Sigmoid colon (tissue), 7 donors: ENCODE data around the gene MOCOS. TPM values are rescaled to one million over a fixed set of nuclear protein-coding genes. Genes with fewer than 3 reads are reported as not detected.

ENCODE experiments used
- DNase-seq: peaks from one replicate; pipeline ENCODE4 v3.0.0-alpha.2; 2019
- H3K27ac ChIP-seq, 4 donors: fragments of 200-600 bp; sonication (generic); one replicate each; pipeline ENCODE4 v1.5.1; 2016 to 2019; ENCODE audit warnings: mild to moderate bottlenecking in 1 of 4
- H3K27me3 ChIP-seq, 3 donors: fragments of 200-600 bp; sonication (generic); one replicate each; pipeline ENCODE4 v1.5.1; 2019; ENCODE audit warnings: mild to moderate bottlenecking in 1 of 3
- H3K36me3 ChIP-seq, 4 donors: fragments of 200-600 bp; sonication (generic); one replicate each; pipeline ENCODE4 v1.5.1; 2016 to 2019
- H3K4me1 ChIP-seq, 4 donors: fragments of 200-600 bp; sonication (generic); one replicate each; pipeline ENCODE4 v1.5.1; 2017 to 2019
- H3K4me3 ChIP-seq, 4 donors: fragments of 200-600 bp; sonication (generic); one replicate each; pipeline ENCODE4 v1.5.1; 2017 to 2019; ENCODE audit warnings: mild to moderate bottlenecking in 2 of 4, moderate library complexity in 1 of 4
- H3K9me3 ChIP-seq, 4 donors: fragments of 200-600 bp in 3 of 4; sonication (generic) in 3 of 4; one replicate each; pipeline versions ENCODE4 v1.5.1 to v1.6.1; 2013 to 2019
- CTCF ChIP-seq, 4 experiments: fragments of 450-650 bp in 3 of 4; fragments of 200-600 bp in 1 of 4; IDR thresholded peaks; one replicate each; pipeline ENCODE4 v1.5.1; 2016 to 2019; ENCODE audit warnings: antibody characterized with exemption in 4 of 4, mild to moderate bottlenecking in 3 of 4, moderate library complexity in 2 of 4
- EP300 ChIP-seq, 4 donors: sonication (generic); formaldehyde crosslinking; IDR thresholded peaks; one replicate each; pipeline ENCODE4 v1.6.1; 2017; ENCODE audit warnings: antibody characterized with exemption in 4 of 4
- POLR2A ChIP-seq, 2 donors: fragments of 450-650 bp; IDR thresholded peaks; one replicate each; pipeline ENCODE4 v1.6.1; 2016; ENCODE audit warnings: antibody characterized with exemption in 2 of 2, mild to moderate bottlenecking in 2 of 2, moderate library complexity in 2 of 2
- POLR2AphosphoS5 ChIP-seq, 4 donors: sonication (generic); formaldehyde crosslinking; IDR thresholded peaks; one replicate each; pipeline ENCODE4 v1.6.1; 2017; ENCODE audit warnings: antibody characterized with exemption in 4 of 4
- whole genome bisulfite sequencing, 2 donors: extraction: QIAGEN DNeasy Blood & Tissue Kit; methylation state at CpG; one replicate each; pipeline ENCODE4 v1.1.7; 2013; 5-methylcytosine and 5-hydroxymethylcytosine counted together
- intact Hi-C: fragments of 100-400 bp; cut with DNase I; formaldehyde crosslinking; loops from one replicate; pipeline ENCODE4 v1.15.1; 2023
- polyA plus RNA-seq, 3 donors: library from polyadenylated mRNA; stranded (reverse); fragments of 200-250 nt; gene quantifications; one replicate each; pipeline ENCODE4 v1.2.3, GENCODE V29; 2013
- total RNA-seq, 4 donors: library from RNA; depleted of rRNA; stranded (reverse); fragments of >200 nt; gene quantifications; one replicate each; pipeline ENCODE4 v1.1.0, GENCODE V29; 2016
- donor health status: healthy with polysubstance abuse.
- donor health status: Bipolar disorder and iron deficiency.
- donor health status: healthy.

Gene MOCOS
- total and polyA plus RNA-seq, 7 donors: 0.49 to 3.6 (median 1.8) TPM

GRCh38 chr18:36143391-36143790 is 43.9 kb upstream of the MOCOS start:
- peaks cover 28 to 98% (median 45%) of the 10 kb centered on the region in 4 donors for H3K36me3 ChIP-seq
- no peak for TF ChIP-seq EP300 (IDR thresholded peaks at IDR 0.05)
- TF ChIP-seq CTCF (IDR thresholded peaks at IDR 0.05): no peak
- no peak for TF ChIP-seq POLR2AphosphoS5 (IDR thresholded peaks at IDR 0.05)
- no peak for TF ChIP-seq POLR2A (IDR thresholded peaks at IDR 0.05)
- H3K9me3 ChIP-seq: no peaks in the 10 kb centered on the region
- 88 to 99% methylated on average over 1 to 2 of the region's 2 CpGs for WGBS, 2 donors
- DNase-seq: no peak
- H3K27me3 ChIP-seq: no peaks in the 10 kb centered on the region
- H3K4me1 ChIP-seq: no peaks in the 10 kb centered on the region
- no peak overlapping the region for H3K27ac ChIP-seq
- intact Hi-C loops: no loop called here
- H3K4me3 ChIP-seq: no peak overlapping the region

- 89 to 93% methylated on average over 5 of the region's 5 CpGs for WGBS, 2 donors
- no peaks in the 10 kb centered on the region for H3K27me3 ChIP-seq
- intact Hi-C loops: no loop called here
- no peak overlapping the region for H3K27ac ChIP-seq
- no peaks in the 10 kb centered on the region for H3K4me1 ChIP-seq
- H3K9me3 ChIP-seq: no peaks in the 10 kb centered on the region
- DNase-seq: no peak
- H3K36me3 ChIP-seq: peaks cover 19 to 100% (median 33%) of the 10 kb centered on the region in 4 donors
- TF ChIP-seq CTCF (IDR thresholded peaks at IDR 0.05) (no peak), POLR2A (IDR thresholded peaks at IDR 0.05) (no peak), POLR2AphosphoS5 (IDR thresholded peaks at IDR 0.05) (no peak), EP300 (IDR thresholded peaks at IDR 0.05) (no peak)
- no peak overlapping the region for H3K4me3 ChIP-seq
Observed at GRCh38 chr18:36149514-36150289, 37.6 kb upstream of the MOCOS start.

- intact Hi-C loops: no loop called here
Observed at GRCh38 chr18:36152781-36153180, 34.5 kb upstream of the MOCOS start.

GRCh38 chr18:36153203-36153602 is 34.1 kb upstream of the MOCOS start:
- Histone ChIP-seq H3K27ac (peak overlapping the region in 1 of 4 donors; percentile 24), H3K36me3 (peaks cover 13 to 98% (median 26%) of the 10 kb centered on the region in 4 donors), H3K9me3 (no peaks in the 10 kb centered on the region), H3K27me3 (no peaks in the 10 kb centered on the region), H3K4me1 (peaks cover 0 to 6% (median 3%) of the 10 kb centered on the region in 4 donors), H3K4me3 (no peak overlapping the region)
- 68 to 80% methylated on average over 4 of the region's 4 CpGs for WGBS, 2 donors
- TF ChIP-seq POLR2A (IDR thresholded peaks at IDR 0.05): no peak
- TF ChIP-seq EP300 (IDR thresholded peaks at IDR 0.05): no peak
- no peak for TF ChIP-seq POLR2AphosphoS5 (IDR thresholded peaks at IDR 0.05)
- TF ChIP-seq CTCF (IDR thresholded peaks at IDR 0.05): no peak
- intact Hi-C loops: no loop called here
- DNase-seq: no peak

More at GRCh38 chr18:36152781-36153180, 34.5 kb upstream of the MOCOS start:
- Histone ChIP-seq H3K27me3 (no peaks in the 10 kb centered on the region), H3K4me3 (no peak overlapping the region), H3K4me1 (peaks cover 0 to 2% (median 0%) of the 10 kb centered on the region in 4 donors), H3K36me3 (peaks cover 15 to 100% (median 29%) of the 10 kb centered on the region in 4 donors), H3K9me3 (no peaks in the 10 kb centered on the region), H3K27ac (peak overlapping the region in 1 of 4 donors; percentile 24)
- 92 to 94% methylated on average over 1 of the region's 1 CpG for WGBS, 2 donors
- TF ChIP-seq POLR2AphosphoS5 (IDR thresholded peaks at IDR 0.05): no peak
- TF ChIP-seq EP300 (IDR thresholded peaks at IDR 0.05): no peak
- no peak for TF ChIP-seq POLR2A (IDR thresholded peaks at IDR 0.05)
- no peak for TF ChIP-seq CTCF (IDR thresholded peaks at IDR 0.05)
- no peak for DNase-seq
